Gastroesophageal sphincter (tissue), 3 donors: Measurements from ENCODE around the gene ECEL1.

ENCODE experiments used
- CTCF ChIP-seq, 4 experiments: fragments of 200-600 bp in 2 of 4; fragments of 450-650 bp in 2 of 4; sonication (generic) in 1 of 4; IDR thresholded peaks; one replicate each; pipeline ENCODE4 v1.5.1; 2017 to 2019; ENCODE audit warnings: antibody characterized with exemption in 4 of 4, mild to moderate bottlenecking in 2 of 4, moderate library complexity in 2 of 4
- POLR2A ChIP-seq, 2 donors: fragments of 450-650 bp; IDR thresholded peaks; one replicate each; pipeline ENCODE4 v1.6.1; 2017; ENCODE audit warnings: antibody characterized with exemption in 2 of 2, mild to moderate bottlenecking in 2 of 2, moderate library complexity in 1 of 2
- POLR2AphosphoS5 ChIP-seq: sonication (generic); formaldehyde crosslinking; IDR thresholded peaks from one replicate; pipeline ENCODE4 v1.6.1; 2017; ENCODE audit warnings: antibody characterized with exemption

- TF ChIP-seq CTCF (IDR thresholded peaks at IDR 0.05) (no peak), POLR2AphosphoS5 (no peak), POLR2A (IDR thresholded peaks at IDR 0.05) (no peak)
Observed at GRCh38 chr2:232478571-232479340, 8.9 kb downstream of the ECEL1 start.
